K562 (cell line): Measurements from ENCODE around the gene NPM1. TPM values are rescaled to one million over a fixed set of nuclear protein-coding genes. Genes with fewer than 3 reads are reported as not detected.

Experiments
- ATAC-seq: fragments of 200-7000 bp; cut with Tn5 transposase; 3 replicates; pipeline ENCODE4 v1.9.1; 2020; ENCODE audit warnings: moderate library complexity
- BruUV-seq: library from RNA; stranded (reverse); fragments of 400-500 nt; replicated peaks from 2 replicates; lab custom pipeline; 2021; lab: Mats Ljungman, UMichigan
- CTCF ChIA-PET: fragments of 300-600 bp; formaldehyde crosslinking; extraction: SDS; loops from one replicate; lab custom pipeline; 2021; ENCODE audit warnings: low intra/inter-chr PET ratio; lab: Yijun Ruan, JAX
- POLR2A ChIA-PET: fragments of 300-600, 350-650 bp; sonication (Branson Sonifier 250); formaldehyde crosslinking; extraction: SDS; loops from one replicate; lab custom pipeline; 2021; ENCODE audit warnings: antibody characterized with exemption, inconsistent platforms; lab: Yijun Ruan, JAX
- DNase-seq, 4 experiments: peaks; one replicate each; pipeline versions ENCODE4 v3.0.0 to v3.0.0-alpha.2; 2011 to 2018; ENCODE audit warnings: low spot score in 3 of 4, mixed read lengths in 3 of 4; ENCODE audit errors: extremely low read depth in 1 of 4
- FAIRE-seq: peaks from 2 replicates; lab custom pipeline; 2011; peaks lifted over from hg19 to GRCh38; lab: Jason Lieb, UNC
- H2AFZ ChIP-seq: 2 replicates; pipeline ENCODE4 v1.6.0; 2011; ENCODE audit warnings: low read depth, low read length, control low read depth, inconsistent platforms
- H3K27ac ChIP-seq: fragments of 200-600 bp; 3 replicates; pipeline ENCODE4 v1.8.0; 2011; ENCODE audit warnings: low read depth, mild to moderate bottlenecking, control low read depth, inconsistent platforms, low read length, moderate library complexity, mixed read lengths; ENCODE audit errors: extremely low read depth
- H3K27me3 ChIP-seq, 2 experiments: fragments of 300-600 bp in 1 of 2; 2 replicates in 1 of 2; 3 replicates in 1 of 2; pipeline versions ENCODE4 v1.6.0 to v1.8.0; 2011; ENCODE audit warnings: inconsistent platforms in 2 of 2, low read length in 2 of 2, mild to moderate bottlenecking in 1 of 2, mixed read lengths in 1 of 2, moderate library complexity in 1 of 2; ENCODE audit not compliant: control insufficient read depth in 2 of 2, insufficient read depth in 2 of 2
- H3K36me3 ChIP-seq: fragments of 300-600 bp; 3 replicates; pipeline ENCODE4 v1.8.0; 2011; ENCODE audit warnings: mild to moderate bottlenecking, low read length, inconsistent platforms; ENCODE audit not compliant: control insufficient read depth, insufficient read depth
- H3K4me1 ChIP-seq, 2 experiments: fragments of 200-600 bp in 1 of 2; replicated peaks in 1 of 2; 2 replicates in 1 of 2; 3 replicates in 1 of 2; pipeline versions ENCODE4 v1.5.1 to v1.8.0; 2011; ENCODE audit warnings: inconsistent platforms in 2 of 2, low read length in 2 of 2, mild to moderate bottlenecking in 1 of 2, mixed read lengths in 1 of 2, moderate library complexity in 1 of 2; ENCODE audit not compliant: control insufficient read depth in 2 of 2, insufficient read depth in 2 of 2
- H3K4me2 ChIP-seq: 2 replicates; pipeline ENCODE4 v1.6.1; 2011; ENCODE audit warnings: low read length, control low read depth, inconsistent platforms, mixed read lengths; ENCODE audit not compliant: insufficient read depth
- H3K4me3 ChIP-seq: fragments of 200-600 bp; sonication (generic), shearing (Covaris generic); 2 replicates; pipeline ENCODE4 v1.5.1; 2016; ENCODE audit warnings: control low read depth, inconsistent platforms
- H3K79me2 ChIP-seq: fragments of 200-600 bp; 3 replicates; pipeline ENCODE4 v1.8.0; 2011; ENCODE audit warnings: low read length, inconsistent platforms; ENCODE audit not compliant: control insufficient read depth, insufficient read depth
- H3K9ac ChIP-seq, 2 experiments: 2 replicates each; pipeline versions ENCODE4 v1.6.0 to v1.6.1; 2011; ENCODE audit warnings: low read depth in 2 of 2, low read length in 2 of 2, control low read depth in 1 of 2, inconsistent platforms in 1 of 2, mild to moderate bottlenecking in 1 of 2, mixed read lengths in 1 of 2; ENCODE audit not compliant: insufficient read depth in 1 of 2
- H3K9me1 ChIP-seq: one replicate; pipeline ENCODE4 v1.6.0; 2011; ENCODE audit warnings: inconsistent platforms, mild to moderate bottlenecking, low read length, moderate library complexity; ENCODE audit not compliant: control insufficient read depth, insufficient read depth
- H3K9me3 ChIP-seq: replicated peaks from 2 replicates; pipeline ENCODE4 v1.5.1; 2011; ENCODE audit warnings: low read depth, low read length, inconsistent platforms; ENCODE audit not compliant: control insufficient read depth, insufficient read depth
- H4K20me1 ChIP-seq: replicated peaks from 2 replicates; pipeline ENCODE4 v1.6.1; 2011; ENCODE audit warnings: low read length, inconsistent platforms, mixed read lengths; ENCODE audit not compliant: control insufficient read depth, insufficient read depth
- ELK1 ChIP-seq: sonication (generic); formaldehyde crosslinking; IDR thresholded peaks from 2 replicates; pipeline ENCODE4 v1.8.1; 2022; ENCODE audit warnings: missing genetic modification reagents
- FOXA1 ChIP-seq: fragments of 450-650 bp; IDR thresholded peaks from 2 replicates; pipeline ENCODE4 v1.6.1; 2016; ENCODE audit warnings: mild to moderate bottlenecking, borderline replicate concordance
- ZNF395 ChIP-seq: fragments of 200-800 bp; sonication (Bioruptor generic); IDR thresholded peaks from 2 replicates; pipeline ENCODE4 v1.6.1; 2017; ENCODE audit warnings: missing genetic modification characterization, missing compliant biosample characterization
- WGBS: fragments of 100-300 bp; shearing (Covaris generic); methylation state at CpG from one replicate; pipeline ENCODE4 v1.1.6; 2016; ENCODE audit warnings: low coverage, mixed read lengths; ENCODE audit not compliant: insufficient coverage; ENCODE audit errors: missing lambda C conversion rate; 5-methylcytosine and 5-hydroxymethylcytosine counted together
- in situ Hi-C: fragments of 300-500 bp; cut with MboI; formaldehyde crosslinking; loops from 4 replicates; pipeline ENCODE4 v1.15.0; 2018; ENCODE audit warnings: inconsistent platforms, mixed read lengths
- intact Hi-C: fragments of 100-400 bp; cut with micrococcal nuclease; formaldehyde crosslinking; loops from 2 replicates; pipeline ENCODE4 v1.14.2; 2022
- polyA plus RNA-seq, 8 experiments: library from polyadenylated mRNA; depleted of rRNA in 4 of 8; stranded (reverse) in 5 of 8; unstranded in 3 of 8; fragments of >200 nt; fragmentation: Nextera tagmentation in 2 of 8; fragmentation: Illumina TruSeq in 1 of 8; extraction: Ambion mirVana in 2 of 8; extraction: Trizol in 1 of 8; gene quantifications; 2 replicates each; pipeline versions ENCODE4 v1.2.1 to v1.2.3, GENCODE V29; 2011 to 2014; ENCODE audit warnings: inconsistent platforms in 1 of 8, missing spikeins in 1 of 8
- total RNA-seq, 7 experiments: library from RNA; depleted of rRNA in 6 of 7; stranded (reverse); fragments of >200 nt in 6 of 7; fragmentation: Illumina TruSeq in 2 of 7; extraction: Trizol in 2 of 7; gene quantifications; 2 replicates each; pipeline versions ENCODE4 v1.2.1 to v1.2.3, GENCODE V29; 2011 to 2021; ENCODE audit warnings: low replicate concordance in 1 of 7

NPM1 gene
- total and polyA plus RNA-seq, 9 of the 15 experiments (the other 6 are each of a cell fraction or from before 2014, with no cell fraction given): 2,438 to 6,909 (median 5,639) TPM

- no peak for ATAC-seq
These were observed 47.2 kb upstream of the NPM1 start for GRCh38 chr5:171340491-171340890.

More at GRCh38 chr5:171340491-171340890, 47.2 kb upstream of the NPM1 start:
- Histone ChIP-seq H3K9me1 (no peaks in the 10 kb centered on the region), H3K4me2 (no peak overlapping the region), H3K9me3 (no peaks in the 10 kb centered on the region), H3K4me1 (no peaks in the 10 kb centered on the region; a peak in 1 of 5 replicates), H3K27me3 (peaks cover 8 to 31% of the 10 kb centered on the region in 2 experiments; a peak in 4 of 5 replicates), H2AFZ (no peak overlapping the region), H4K20me1 (no peaks in the 10 kb centered on the region), H3K36me3 (no peaks in the 10 kb centered on the region), H3K9ac (no peak overlapping the region), H3K4me3 (no peak overlapping the region), H3K79me2 (no peaks in the 10 kb centered on the region), H3K27ac (no peak overlapping the region)
- POLR2A ChIA-PET: interaction anchor here (0.7 to 1.2 kb wide), 2 partner anchors 22 to 47 kb away, joined by 3 read pairs; partner anchors contain the start of gene NPM1
- BruUV-seq: no TSS peak
- no peak for FAIRE-seq
- TF ChIP-seq FOXA1: no peak
- no peak for TF ChIP-seq ZNF395 (CRISPR knock-in tag)
- TF ChIP-seq ELK1 (CRISPR knock-in tag): no peak
- no peak for DNase-seq
- in situ Hi-C loops (no loop called here), intact Hi-C loops (no loop called here)
- CTCF ChIA-PET: no interaction called here
- WGBS: 3% methylated on average over 6 of the region's 6 CpGs
